H1 (cell line): ENCODE data around the gene SLC9C2. TPM values are rescaled to one million over a fixed set of nuclear protein-coding genes. Genes with fewer than 3 reads are reported as not detected.

Experiments
- CTCF ChIA-PET: fragments of 300-600 bp; sonication (Branson Sonifier 250); formaldehyde crosslinking; loops from one replicate; lab custom pipeline; 2021; ENCODE audit not compliant: partially characterized antibody; lab: Charles Lee
- POLR2A ChIA-PET: fragments of 300-600 bp; sonication (Branson Sonifier 250); formaldehyde crosslinking; loops from one replicate; lab custom pipeline; 2021; ENCODE audit warnings: inconsistent platforms; ENCODE audit not compliant: partially characterized antibody; lab: Charles Lee
- DNase-seq, 2 experiments: peaks; one replicate each; pipeline versions ENCODE4 v3.0.0 to v3.0.0-alpha.2; 2010 to 2022; ENCODE audit warnings: low spot score in 2 of 2, low read depth in 1 of 2, mixed read lengths in 1 of 2
- FAIRE-seq: peaks from 2 replicates; lab custom pipeline; 2011; peaks lifted over from hg19 to GRCh38; lab: Jason Lieb, UNC
- H2AFZ ChIP-seq: 2 replicates; pipeline ENCODE4 v1.8.1; 2012; ENCODE audit warnings: low read length, inconsistent platforms
- H2AK5ac ChIP-seq: 2 replicates; pipeline ENCODE4 v1.6.1; 2013; ENCODE audit warnings: low read depth, low read length
- H2BK120ac ChIP-seq: replicated peaks from 2 replicates; pipeline ENCODE3; 2013; ENCODE audit warnings: low read depth, low read length, inconsistent platforms
- H2BK12ac ChIP-seq: 2 replicates; pipeline ENCODE4 v1.6.1; 2013; ENCODE audit warnings: low read depth, low read length
- H2BK15ac ChIP-seq: 2 replicates; pipeline ENCODE4 v1.6.1; 2013; ENCODE audit warnings: low read length
- H2BK20ac ChIP-seq: 2 replicates; pipeline ENCODE4 v1.6.1; 2013; ENCODE audit warnings: low read length
- H2BK5ac ChIP-seq: 2 replicates; pipeline ENCODE4 v1.6.1; 2013; ENCODE audit warnings: low read depth, low read length
- H3K14ac ChIP-seq: 2 replicates; pipeline ENCODE4 v1.6.1; 2013; ENCODE audit warnings: inconsistent platforms; ENCODE audit not compliant: insufficient read length
- H3K18ac ChIP-seq: 2 replicates; pipeline ENCODE4 v1.6.1; 2013; ENCODE audit warnings: low read length; ENCODE audit errors: extremely low read depth
- H3K23ac ChIP-seq: 2 replicates; pipeline ENCODE4 v1.6.1; 2013; ENCODE audit warnings: inconsistent platforms; ENCODE audit not compliant: insufficient read length
- H3K23me2 ChIP-seq: 2 replicates; pipeline ENCODE4 v1.6.1; 2013; ENCODE audit warnings: low read depth, low read length
- H3K27ac ChIP-seq: 2 replicates; pipeline ENCODE4 v1.6.1; 2011; ENCODE audit warnings: low read depth, low read length, inconsistent platforms
- H3K27me3 ChIP-seq, 4 experiments: replicated peaks in 1 of 4; 1 replicate in 1 of 4; 2 replicates in 3 of 4; pipeline versions ENCODE4 v1.6.1 to v1.8.1; 2011 to 2013; ENCODE audit warnings: low read length in 3 of 4, mild to moderate bottlenecking in 3 of 4, inconsistent platforms in 2 of 4, mixed read lengths in 2 of 4, moderate library complexity in 1 of 4; ENCODE audit not compliant: control insufficient read depth in 3 of 4, insufficient read depth in 3 of 4; ENCODE audit errors: extremely low read depth in 1 of 4
- H3K36me3 ChIP-seq, 4 experiments: 2 replicates each; pipeline versions ENCODE4 v1.6.1 to v1.8.1; 2011 to 2013; ENCODE audit warnings: mild to moderate bottlenecking in 4 of 4, low read length in 3 of 4, moderate library complexity in 2 of 4, control low read depth in 1 of 4, inconsistent platforms in 1 of 4; ENCODE audit not compliant: insufficient read depth in 4 of 4, control insufficient read depth in 2 of 4
- H3K4ac ChIP-seq: replicated peaks from 2 replicates; pipeline ENCODE3; 2013; ENCODE audit warnings: low read length, low read depth, mixed read lengths, inconsistent platforms; ENCODE audit not compliant: insufficient read length
- H3K4me1 ChIP-seq, 4 experiments: replicated peaks in 1 of 4; 1 replicate in 1 of 4; 2 replicates in 3 of 4; pipeline versions ENCODE4 v1.6.1 to v1.8.1; 2011 to 2013; ENCODE audit warnings: low read length in 3 of 4, inconsistent platforms in 2 of 4, mixed read lengths in 1 of 4; ENCODE audit not compliant: insufficient read depth in 4 of 4, control insufficient read depth in 3 of 4
- H3K4me2 ChIP-seq, 2 experiments: 2 replicates each; pipeline versions ENCODE4 v1.6.1 to v1.8.1; 2011 to 2013; ENCODE audit warnings: low read depth in 2 of 2, low read length in 2 of 2, control low read depth in 1 of 2, inconsistent platforms in 1 of 2, mild to moderate bottlenecking in 1 of 2; ENCODE audit not compliant: insufficient read depth in 1 of 2
- H3K4me3 ChIP-seq, 4 experiments: fragments of 200-600, 300-600 bp in 1 of 4; sonication (generic), shearing (Covaris generic), sonication (Bioruptor Twin) in 1 of 4; 2 replicates each; pipeline versions ENCODE4 v1.5.1 to v1.8.1; 2011 to 2016; ENCODE audit warnings: low read length in 4 of 4, low read depth in 3 of 4, control low read depth in 2 of 4, inconsistent platforms in 2 of 4, mild to moderate bottlenecking in 2 of 4, mixed read lengths in 1 of 4, moderate library complexity in 1 of 4; ENCODE audit not compliant: insufficient read depth in 2 of 4; ENCODE audit errors: extremely low read depth in 1 of 4
- H3K56ac ChIP-seq: replicated peaks from 2 replicates; pipeline ENCODE3; 2013; ENCODE audit warnings: low read depth, mild to moderate bottlenecking, mixed read lengths, low read length, inconsistent platforms; ENCODE audit not compliant: insufficient read length
- H3K79me1 ChIP-seq: 2 replicates; pipeline ENCODE4 v1.6.1; 2013; ENCODE audit warnings: low read depth, low read length, control low read depth
- H3K79me2 ChIP-seq, 2 experiments: 2 replicates each; pipeline versions ENCODE4 v1.6.1 to v1.8.1; 2012 to 2013; ENCODE audit warnings: low read length in 2 of 2, mild to moderate bottlenecking in 2 of 2, inconsistent platforms in 1 of 2; ENCODE audit not compliant: insufficient read depth in 2 of 2, control insufficient read depth in 1 of 2
- H3K9ac ChIP-seq, 4 experiments: replicated peaks in 1 of 4; 1 replicate in 1 of 4; 2 replicates in 3 of 4; pipeline versions ENCODE4 v1.6.1 to v1.8.1; 2011 to 2013; ENCODE audit warnings: low read depth in 3 of 4, low read length in 3 of 4, control low read depth in 2 of 4, mild to moderate bottlenecking in 2 of 4, moderate library complexity in 2 of 4, inconsistent platforms in 1 of 4; ENCODE audit errors: extremely low read depth in 1 of 4
- H3K9me3 ChIP-seq, 2 experiments: 2 replicates each; pipeline versions ENCODE4 v1.6.1 to v1.8.1; 2012 to 2013; ENCODE audit warnings: mild to moderate bottlenecking in 2 of 2, moderate library complexity in 2 of 2, control low read depth in 1 of 2, inconsistent platforms in 1 of 2, low read depth in 1 of 2, low read length in 1 of 2, mixed read lengths in 1 of 2; ENCODE audit not compliant: insufficient read depth in 2 of 2
- H4K20me1 ChIP-seq, 2 experiments: replicated peaks in 1 of 2; 2 replicates each; pipeline versions ENCODE3 to v1.8.1; 2011 to 2013; ENCODE audit warnings: inconsistent platforms in 2 of 2, low read length in 2 of 2, mild to moderate bottlenecking in 1 of 2; ENCODE audit not compliant: insufficient read depth in 2 of 2, control insufficient read depth in 1 of 2
- H4K5ac ChIP-seq: 2 replicates; pipeline ENCODE4 v1.6.1; 2013; ENCODE audit warnings: low read length, low read depth, mixed read lengths, inconsistent platforms; ENCODE audit not compliant: insufficient read length
- H4K8ac ChIP-seq: 2 replicates; pipeline ENCODE4 v1.8.0; 2013; ENCODE audit warnings: mild to moderate bottlenecking, moderate library complexity, low read length, inconsistent platforms; ENCODE audit not compliant: insufficient read depth; ENCODE audit errors: extremely low read depth
- H4K91ac ChIP-seq: replicated peaks from 2 replicates; pipeline ENCODE3; 2013; ENCODE audit warnings: low read length, mixed read lengths, inconsistent platforms; ENCODE audit not compliant: insufficient read length
- ATF3 ChIP-seq: IDR thresholded peaks from 2 replicates; pipeline ENCODE4 v1.6.1; 2011; ENCODE audit warnings: low read depth, mild to moderate bottlenecking, low read length; ENCODE audit not compliant: insufficient read depth
- JUND ChIP-seq: IDR thresholded peaks from 2 replicates; pipeline ENCODE4 v1.6.1; 2011; ENCODE audit warnings: mild to moderate bottlenecking, improper control_type of control experiment, low read length
- MAFK ChIP-seq: IDR thresholded peaks from 2 replicates; pipeline ENCODE4 v1.6.1; 2012; ENCODE audit warnings: low read depth, mild to moderate bottlenecking, improper control_type of control experiment, low read length
- SAP30 ChIP-seq: fragments of 300-600 bp; sonication (generic); IDR thresholded peaks from 2 replicates; pipeline ENCODE4 v1.7.1; 2012; ENCODE audit warnings: low read length, moderate library complexity, mild to moderate bottlenecking, inconsistent platforms; ENCODE audit not compliant: insufficient read depth, insufficient replicate concordance
- TEAD4 ChIP-seq: IDR thresholded peaks from 2 replicates; pipeline ENCODE4 v1.6.1; 2012; ENCODE audit warnings: low read depth, low read length, inconsistent platforms, mixed read lengths
- WGBS, 2 experiments: shearing (Covaris generic) in 1 of 2; methylation state at CpG; one replicate each; pipeline versions ENCODE4 v1.1.6 to v1.1.7; 2013 to 2015; ENCODE audit warnings: low lambda C conversion rate in 2 of 2, mixed read lengths in 2 of 2, inconsistent platforms in 1 of 2, low coverage in 1 of 2, missing lambda C conversion rate in 1 of 2; ENCODE audit not compliant: insufficient replicate concordance in 2 of 2, insufficient coverage in 1 of 2, insufficient read length in 1 of 2; ENCODE audit errors: extremely low coverage in 1 of 2, missing lambda C conversion rate in 1 of 2; 5-methylcytosine and 5-hydroxymethylcytosine counted together
- polyA plus RNA-seq, 7 experiments: library from polyadenylated mRNA; depleted of rRNA in 3 of 7; stranded (reverse) in 5 of 7; unstranded in 2 of 7; fragments of >200 nt in 5 of 7; fragments of 200-250 nt in 2 of 7; gene quantifications; 1 replicate in 5 of 7; 2 replicates in 1 of 7; 4 replicates in 1 of 7; pipeline versions ENCODE4 v1.2.1 to v1.2.3, GENCODE V29; 2011 to 2013; ENCODE audit warnings: missing spikeins in 2 of 7, mixed read lengths in 2 of 7
- total RNA-seq: library from RNA; stranded (reverse); fragmentation: NEBNext Ultra II Directional; extraction: Animal tissue kit (Norgen Biotek cat#: 25700); gene quantifications from 2 replicates; pipeline ENCODE4 v1.2.1, GENCODE V29; 2021

The SLC9C2 gene
- total and polyA plus RNA-seq, 2 of the 8 experiments (the other 6 are each of a cell fraction or from before 2014, with no cell fraction given): not detected

- Histone ChIP-seq H2BK5ac (peak overlapping the region; percentile 80), H3K79me2 (no peaks in the 10 kb centered on the region), H3K4me1 (peaks cover 5 to 9% (median 7%) of the 10 kb centered on the region in 4 experiments; a peak in 5 of 7 replicates), H4K5ac (no peak overlapping the region), H2BK12ac (0 out of 2 replicates have a peak overlapping the region, but pooled peaks have one; percentile 75), H3K18ac (no peak overlapping the region), H3K79me1 (no peaks in the 10 kb centered on the region), H3K14ac (no peak overlapping the region), H3K27ac (peak overlapping the region; percentile 35; the same call in 1 of the 2 replicates), H4K20me1 (no peaks in the 10 kb centered on the region), H4K8ac (no peak overlapping the region), H3K36me3 (no peaks in the 10 kb centered on the region), H2BK120ac (no peak overlapping the region), H3K4ac (no peak overlapping the region), H3K23ac (no peak overlapping the region), H3K4me2 (peak overlapping the region; percentile 12 to 26; a peak in 2 of 4 replicates), H2AK5ac (no peak overlapping the region), H3K9ac (no peak overlapping the region), H3K27me3 (no peaks in the 10 kb centered on the region), H3K56ac (no peak overlapping the region), H3K4me3 (no peak overlapping the region), H4K91ac (peak overlapping the region; percentile 52), H2BK20ac (peak overlapping the region; percentile 36; the same call in 1 of the 2 replicates), H3K9me3 (no peaks in the 10 kb centered on the region), H2BK15ac (no peak overlapping the region), H2AFZ (no peak overlapping the region), H3K23me2 (no peaks in the 10 kb centered on the region)
- WGBS, 2 experiments: 66% methylated on average over 3 of the region's 3 CpGs; no CpG with 5 or more reads in 1 of the 2 experiments
- DNase-seq (no peak), FAIRE-seq (no peak)
- ChIA-PET CTCF (interaction anchor here (0.5 to 2.5 kb wide), 19 partner anchors 8 to 679 kb away, joined by 3 to 18 read pairs (median 4); partner anchors contain the start of gene SLC9C2), POLR2A (interaction anchor here (0.6 to 3.9 kb wide), 6 partner anchors 16 to 515 kb away, joined by 3 to 18 read pairs (median 4); partner anchors contain the start of genes GAS5, PRDX6, RC3H1 and ZBTB37)
- peak; percentile 69; the same call in 1 of the 2 replicates for TF ChIP-seq JUND
- peak; percentile 17; the same call in 1 of the 2 replicates for TF ChIP-seq MAFK
- no peak for TF ChIP-seq ATF3
- 0 out of 2 replicates have a peak, but pooled peaks have one; percentile 32 for TF ChIP-seq TEAD4
- TF ChIP-seq SAP30: no peak
These were observed 95.5 kb downstream of the SLC9C2 start for GRCh38 chr1:173507205-173507846.
